Ammon's horn (tissue), 1 donor: ENCODE measurements around the gene ID2.

ENCODE experiments used
- DNase-seq: peaks from one replicate; pipeline ENCODE4 v3.0.0-alpha.2; 2016; ENCODE audit warnings: low spot score

Gene ID2

GRCh38 chr2:8669157-8669817, 12.6 kb upstream of the ID2 start:
- peak; percentile 78 for DNase-seq

GRCh38 chr2:8670580-8670979, 11.3 kb upstream of the ID2 start:
- DNase-seq = no peak

- no peak for DNase-seq
Observed at GRCh38 chr2:8671176-8671575, 10.7 kb upstream of the ID2 start.

- no peak for DNase-seq
Observed at GRCh38 chr2:8671802-8672201, 10.1 kb upstream of the ID2 start.

GRCh38 chr2:8672940-8673339, 8.9 kb upstream of the ID2 start:
- no peak for DNase-seq

- DNase-seq = no peak
Observed at GRCh38 chr2:8673381-8673780, 8.5 kb upstream of the ID2 start.

- no peak for DNase-seq
Observed at GRCh38 chr2:8674420-8675009, 7.3 kb upstream of the ID2 start.

- no peak for DNase-seq
Observed at GRCh38 chr2:8675543-8675942, 6.3 kb upstream of the ID2 start.

- peak; percentile 93 for DNase-seq
Observed at GRCh38 chr2:8676191-8676920, 5.5 kb upstream of the ID2 start.

- no peak for DNase-seq
Observed at GRCh38 chr2:8676921-8677645, 4.8 kb upstream of the ID2 start.

GRCh38 chr2:8677646-8678592, 3.9 kb upstream of the ID2 start:
- DNase-seq = peak; percentile 54

- peak; percentile 96 for DNase-seq
Observed at GRCh38 chr2:8678731-8679566, 2.9 kb upstream of the ID2 start.

- DNase-seq = no peak
Observed at GRCh38 chr2:8679567-8679826, 2.4 kb upstream of the ID2 start.

- DNase-seq = peak; percentile 28
Observed at GRCh38 chr2:8679827-8680731, 1.8 kb upstream of the ID2 start.

- peak; percentile 64 for DNase-seq
Observed at GRCh38 chr2:8680822-8681760, 765 bp upstream of the ID2 start.

- DNase-seq = peak; percentile 40
Observed at GRCh38 chr2:8682719-8683667, 1.1 kb downstream of the ID2 start.

- peak; percentile 40 for DNase-seq
Observed at GRCh38 chr2:8684540-8684877, 2.7 kb downstream of the ID2 start.
